Measurements from ENCODE around the gene RHOG. TPM values are rescaled to one million over a fixed set of nuclear protein-coding genes. Genes with fewer than 3 reads are reported as not detected.
"Not testable (repeated sequence)": the region's sequence is repeated elsewhere in the genome, so short reads cannot be mapped to it uniquely, and the experiment has no call there.

Gene RHOG
- total RNA-seq, 2 donors from 2014 or later: 114 to 123 TPM

- Mint-ChIP-seq H3K27me3 (no peaks in the 10 kb centered on the region), H3K36me3 (ENCODE audit: low read depth) (no peaks in the 10 kb centered on the region), H3K27ac (peak overlapping the region; percentile 85), H3K4me1 (peaks cover 70% of the 10 kb centered on the region), H3K4me3 (peak overlapping the region; percentile 56)
- H3K9me3 ChIP-seq (ENCODE audit: control insufficient read depth, low read length, poor library complexity, severe bottlenecking): no peaks in the 10 kb centered on the region
- ATAC-seq: peak; percentile 14
- DNase-seq: no peak
Observed at GRCh38 chr11:3867209-3868091, 26.7 kb upstream of the RHOG start.

GRCh38 chr11:3866836-3867208, 26.1 kb upstream of the RHOG start:
- H3K4me1 Mint-ChIP-seq: peaks cover 70% of the 10 kb centered on the region
- H3K27me3 Mint-ChIP-seq: no peaks in the 10 kb centered on the region
- no peaks in the 10 kb centered on the region for H3K36me3 Mint-ChIP-seq (ENCODE audit: low read depth)
- ATAC-seq (no peak), DNase-seq (no peak)
- no peaks in the 10 kb centered on the region for H3K9me3 ChIP-seq (ENCODE audit: control insufficient read depth, low read length, poor library complexity, severe bottlenecking)
- peak overlapping the region; percentile 85 for H3K27ac Mint-ChIP-seq
- peak overlapping the region; percentile 56 for H3K4me3 Mint-ChIP-seq

- Mint-ChIP-seq H3K4me3 (peak overlapping the region; percentile 39), H3K27ac (peak overlapping the region; percentile 51), H3K27me3 (no peaks in the 10 kb centered on the region), H3K36me3 (ENCODE audit: low read depth) (no peaks in the 10 kb centered on the region), H3K4me1 (peaks cover 70% of the 10 kb centered on the region)
- ATAC-seq: peak; percentile 50
- no peaks in the 10 kb centered on the region for H3K9me3 ChIP-seq (ENCODE audit: control insufficient read depth, low read length, poor library complexity, severe bottlenecking)
- DNase-seq: no peak
Observed at GRCh38 chr11:3866206-3866605, 25.4 kb upstream of the RHOG start.

GRCh38 chr11:3865388-3866193, 24.8 kb upstream of the RHOG start:
- no peaks in the 10 kb centered on the region for H3K9me3 ChIP-seq (ENCODE audit: control insufficient read depth, low read length, poor library complexity, severe bottlenecking)
- ATAC-seq (peak; percentile 11), DNase-seq (no peak)
- Mint-ChIP-seq H3K4me3 (peak overlapping the region; percentile 39), H3K4me1 (peaks cover 71% of the 10 kb centered on the region), H3K27me3 (no peaks in the 10 kb centered on the region), H3K27ac (peak overlapping the region; percentile 51), H3K36me3 (ENCODE audit: low read depth) (no peaks in the 10 kb centered on the region)

- H3K9me3 ChIP-seq (ENCODE audit: control insufficient read depth, low read length, poor library complexity, severe bottlenecking): no peaks in the 10 kb centered on the region
- ATAC-seq: peak; percentile 16
- peak overlapping the region; percentile 98 for H3K27ac Mint-ChIP-seq
- peaks cover 71% of the 10 kb centered on the region for H3K4me1 Mint-ChIP-seq
- H3K27me3 Mint-ChIP-seq: no peaks in the 10 kb centered on the region
- no peak for DNase-seq
- H3K4me3 Mint-ChIP-seq: peak overlapping the region; percentile 91
- H3K36me3 Mint-ChIP-seq (ENCODE audit: low read depth): no peaks in the 10 kb centered on the region
Observed at GRCh38 chr11:3861683-3862082, 20.9 kb upstream of the RHOG start.

GRCh38 chr11:3860898-3861393, 20.2 kb upstream of the RHOG start:
- DNase-seq (peak in 2 of 3 donors; percentile 30 to 31), ATAC-seq (peak; percentile 77)
- not testable (repeated sequence) for H3K27me3 Mint-ChIP-seq; H3K9me3 ChIP-seq (ENCODE audit: control insufficient read depth, low read length, poor library complexity, severe bottlenecking); H3K36me3 Mint-ChIP-seq (ENCODE audit: low read depth)
- Mint-ChIP-seq H3K4me3 (peak overlapping the region; percentile 91), H3K27ac (peak overlapping the region; percentile 98), H3K4me1 (peaks cover 67% of the 10 kb centered on the region)

GRCh38 chr11:3860375-3860774, 19.6 kb upstream of the RHOG start:
- peak overlapping the region; percentile 98 for H3K27ac Mint-ChIP-seq
- DNase-seq: no peak
- H3K4me1 Mint-ChIP-seq: peaks cover 62% of the 10 kb centered on the region
- H3K27me3 Mint-ChIP-seq: no peaks in the 10 kb centered on the region
- H3K9me3 ChIP-seq (ENCODE audit: control insufficient read depth, low read length, poor library complexity, severe bottlenecking): no peaks in the 10 kb centered on the region
- H3K36me3 Mint-ChIP-seq (ENCODE audit: low read depth): no peaks in the 10 kb centered on the region
- peak overlapping the region; percentile 91 for H3K4me3 Mint-ChIP-seq
- peak; percentile 21 for ATAC-seq

- ATAC-seq: no peak
Observed at GRCh38 chr11:3859373-3859881, 18.7 kb upstream of the RHOG start.

GRCh38 chr11:3857628-3858027, 16.9 kb upstream of the RHOG start:
- H3K4me3 Mint-ChIP-seq: peak overlapping the region; percentile 97
- peaks cover 66% of the 10 kb centered on the region for H3K4me1 Mint-ChIP-seq
- no peaks in the 10 kb centered on the region for H3K9me3 ChIP-seq (ENCODE audit: control insufficient read depth, low read length, poor library complexity, severe bottlenecking)
- ATAC-seq (no peak), DNase-seq (no peak)
- no peaks in the 10 kb centered on the region for H3K27me3 Mint-ChIP-seq
- no peaks in the 10 kb centered on the region for H3K36me3 Mint-ChIP-seq (ENCODE audit: low read depth)
- H3K27ac Mint-ChIP-seq: peak overlapping the region; percentile 98

More at GRCh38 chr11:3859373-3859881, 18.7 kb upstream of the RHOG start:
- Mint-ChIP-seq H3K4me3 (peak overlapping the region; percentile 97), H3K36me3 (ENCODE audit: low read depth) (no peaks in the 10 kb centered on the region), H3K27ac (peak overlapping the region; percentile 98), H3K27me3 (no peaks in the 10 kb centered on the region), H3K4me1 (peaks cover 58% of the 10 kb centered on the region)
- no peak for DNase-seq
- H3K9me3 ChIP-seq (ENCODE audit: control insufficient read depth, low read length, poor library complexity, severe bottlenecking): no peaks in the 10 kb centered on the region

GRCh38 chr11:3856856-3857553, 16.2 kb upstream of the RHOG start:
- no peaks in the 10 kb centered on the region for H3K27me3 Mint-ChIP-seq

GRCh38 chr11:3855808-3856491, 15.2 kb upstream of the RHOG start:
- Mint-ChIP-seq H3K4me1 (peaks cover 57% of the 10 kb centered on the region), H3K4me3 (peak overlapping the region; percentile 97), H3K36me3 (ENCODE audit: low read depth) (no peaks in the 10 kb centered on the region), H3K27me3 (no peaks in the 10 kb centered on the region), H3K27ac (peak overlapping the region; percentile 98)
- ATAC-seq: no peak
- H3K9me3 ChIP-seq (ENCODE audit: control insufficient read depth, low read length, poor library complexity, severe bottlenecking): no peaks in the 10 kb centered on the region
- peak; percentile 24 to 37 (median 32) for DNase-seq

More at GRCh38 chr11:3856856-3857553, 16.2 kb upstream of the RHOG start:
- no peaks in the 10 kb centered on the region for H3K9me3 ChIP-seq (ENCODE audit: control insufficient read depth, low read length, poor library complexity, severe bottlenecking)
- Mint-ChIP-seq H3K4me1 (peaks cover 66% of the 10 kb centered on the region), H3K4me3 (peak overlapping the region; percentile 97), H3K36me3 (ENCODE audit: low read depth) (no peaks in the 10 kb centered on the region), H3K27ac (peak overlapping the region; percentile 98)
- DNase-seq (no peak), ATAC-seq (no peak)
